ENCODE measurements around the gene SAMD1. TPM values are rescaled to one million over a fixed set of nuclear protein-coding genes. Genes with fewer than 3 reads are reported as not detected.
A peak's percentile ranks its signal among the peaks of the same experiment; 100 is the strongest.

Gene SAMD1
- total RNA-seq, 1 experiment from 2014 or later = 108 TPM

- Histone ChIP-seq H3K27ac (ENCODE audit: insufficient read length, low read depth, low read length) (no peak within 1 kb of the TSS), H4K5ac (ENCODE audit: insufficient read length, low read depth, low read length) (no peak within 1 kb of the TSS), H4K8ac (replicated peaks; ENCODE audit: insufficient read length, low read depth, low read length) (no peak within 1 kb of the TSS), H3K79me2 (ENCODE audit: insufficient read depth, low read length) (peaks cover 2% of the 10 kb centered on the region; the same call in 1 of the 2 replicates), H3K4me1 (ENCODE audit: insufficient read depth, low read length) (peaks cover 9% of the 10 kb centered on the region; the same call in 1 of the 2 replicates), H3K56ac (ENCODE audit: insufficient read length, low read depth, low read length) (no peak within 1 kb of the TSS), H4K91ac (ENCODE audit: insufficient read length, low read depth, low read length) (no peak within 1 kb of the TSS), H3K23me2 (ENCODE audit: insufficient read length, low read depth, low read length, poor library complexity, severe bottlenecking) (peaks cover 16% of the 10 kb centered on the region), H3K4ac (ENCODE audit: low read depth, low read length) (no peak within 1 kb of the TSS), H3K79me1 (ENCODE audit: insufficient read depth, low read depth, low read length, poor library complexity, severe bottlenecking) (no peaks in the 10 kb centered on the region), H3T11ph (ENCODE audit: low read length) (no peak within 1 kb of the TSS), H3K9ac (ENCODE audit: extremely low read depth, insufficient read length, low read length) (peak within 1 kb of the TSS; percentile 46), H3K14ac (ENCODE audit: insufficient read depth, low read length) (no peak within 1 kb of the TSS; the same call in 1 of the 2 replicates), H3K4me2 (ENCODE audit: insufficient read depth, insufficient read length, low read length) (peak within 1 kb of the TSS; percentile 69), H3K9me3 (ENCODE audit: control insufficient read depth, low read depth, low read length) (no peaks in the 10 kb centered on the region), H3K23ac (ENCODE audit: insufficient read length, low read depth, low read length) (no peak within 1 kb of the TSS), H3K27me3 (ENCODE audit: insufficient read depth, low read length) (no peaks in the 10 kb centered on the region; the same call in 1 of the 2 replicates), H2AK5ac (ENCODE audit: insufficient read length, low read length) (no peak within 1 kb of the TSS), H2BK15ac (ENCODE audit: low read depth, low read length) (no peak within 1 kb of the TSS), H2BK5ac (ENCODE audit: insufficient read length, low read length) (no peak within 1 kb of the TSS), H2AFZ (ENCODE audit: low read length) (no peak within 1 kb of the TSS), H4K20me1 (ENCODE audit: control insufficient read depth, insufficient read depth, insufficient read length) (no peaks in the 10 kb centered on the region), H2BK12ac (ENCODE audit: insufficient read length, low read depth, low read length) (no peak within 1 kb of the TSS), H3K18ac (ENCODE audit: insufficient read length, low read depth, low read length) (no peak within 1 kb of the TSS), H2BK120ac (ENCODE audit: low read depth, low read length, poor library complexity, severe bottlenecking) (no peak within 1 kb of the TSS), H2BK20ac (ENCODE audit: low read depth, low read length, poor library complexity, severe bottlenecking) (no peak within 1 kb of the TSS)
- TF ChIP-seq, protein P1, sequence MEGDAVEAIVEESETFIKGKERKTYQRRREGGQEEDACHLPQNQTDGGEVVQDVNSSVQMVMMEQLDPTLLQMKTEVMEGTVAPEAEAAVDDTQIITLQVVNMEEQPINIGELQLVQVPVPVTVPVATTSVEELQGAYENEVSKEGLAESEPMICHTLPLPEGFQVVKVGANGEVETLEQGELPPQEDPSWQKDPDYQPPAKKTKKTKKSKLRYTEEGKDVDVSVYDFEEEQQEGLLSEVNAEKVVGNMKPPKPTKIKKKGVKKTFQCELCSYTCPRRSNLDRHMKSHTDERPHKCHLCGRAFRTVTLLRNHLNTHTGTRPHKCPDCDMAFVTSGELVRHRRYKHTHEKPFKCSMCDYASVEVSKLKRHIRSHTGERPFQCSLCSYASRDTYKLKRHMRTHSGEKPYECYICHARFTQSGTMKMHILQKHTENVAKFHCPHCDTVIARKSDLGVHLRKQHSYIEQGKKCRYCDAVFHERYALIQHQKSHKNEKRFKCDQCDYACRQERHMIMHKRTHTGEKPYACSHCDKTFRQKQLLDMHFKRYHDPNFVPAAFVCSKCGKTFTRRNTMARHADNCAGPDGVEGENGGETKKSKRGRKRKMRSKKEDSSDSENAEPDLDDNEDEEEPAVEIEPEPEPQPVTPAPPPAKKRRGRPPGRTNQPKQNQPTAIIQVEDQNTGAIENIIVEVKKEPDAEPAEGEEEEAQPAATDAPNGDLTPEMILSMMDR (conservative IDR thresholded peaks at IDR 0.05) = no peak
- Mint-ChIP-seq H3K4me1 (peaks cover 31 to 34% of the 10 kb centered on the region in 2 experiments), H3K27me3 (ENCODE audit: low read depth) (peaks cover 2% of the 10 kb centered on the region; the same call in 1 of the 2 replicates), H3K36me3 (ENCODE audit: insufficient read depth in 1 of 3, low read depth in 3 of 3) (peaks cover 10 to 22% (median 16%) of the 10 kb centered on the region in 3 experiments), H3K27ac (peak within 1 kb of the TSS; percentile 70 to 98 (median 95); a peak in 6 of 7 replicates), H3K4me3 (peak within 1 kb of the TSS; percentile 79 to 93), H3K9me3 (no peaks in the 10 kb centered on the region)
- peak; percentile 99 for DNase-seq
- WGBS (ENCODE audit: extremely low coverage, insufficient read length, low lambda C conversion rate) = no CpG with 5 or more reads among the region's 67 CpGs
Observed at GRCh38 chr19:14117668-14118164, 27.2 kb upstream of the SAMD1 start, which contains the start of gene PRKACA. TSS of gene PRKACA (minus strand) at chr19:14117762. CDS start at chr19:14117547, 215 bp downstream.
